Inflammatory macrophage treated with lipopolysaccharide for 4 hours (primary cell): ENCODE data around the gene LYPD4.

Experiments used
- DNase-seq: peaks from one replicate; pipeline ENCODE4 v3.0.0-alpha.2; 2020

The LYPD4 gene

DNA sequence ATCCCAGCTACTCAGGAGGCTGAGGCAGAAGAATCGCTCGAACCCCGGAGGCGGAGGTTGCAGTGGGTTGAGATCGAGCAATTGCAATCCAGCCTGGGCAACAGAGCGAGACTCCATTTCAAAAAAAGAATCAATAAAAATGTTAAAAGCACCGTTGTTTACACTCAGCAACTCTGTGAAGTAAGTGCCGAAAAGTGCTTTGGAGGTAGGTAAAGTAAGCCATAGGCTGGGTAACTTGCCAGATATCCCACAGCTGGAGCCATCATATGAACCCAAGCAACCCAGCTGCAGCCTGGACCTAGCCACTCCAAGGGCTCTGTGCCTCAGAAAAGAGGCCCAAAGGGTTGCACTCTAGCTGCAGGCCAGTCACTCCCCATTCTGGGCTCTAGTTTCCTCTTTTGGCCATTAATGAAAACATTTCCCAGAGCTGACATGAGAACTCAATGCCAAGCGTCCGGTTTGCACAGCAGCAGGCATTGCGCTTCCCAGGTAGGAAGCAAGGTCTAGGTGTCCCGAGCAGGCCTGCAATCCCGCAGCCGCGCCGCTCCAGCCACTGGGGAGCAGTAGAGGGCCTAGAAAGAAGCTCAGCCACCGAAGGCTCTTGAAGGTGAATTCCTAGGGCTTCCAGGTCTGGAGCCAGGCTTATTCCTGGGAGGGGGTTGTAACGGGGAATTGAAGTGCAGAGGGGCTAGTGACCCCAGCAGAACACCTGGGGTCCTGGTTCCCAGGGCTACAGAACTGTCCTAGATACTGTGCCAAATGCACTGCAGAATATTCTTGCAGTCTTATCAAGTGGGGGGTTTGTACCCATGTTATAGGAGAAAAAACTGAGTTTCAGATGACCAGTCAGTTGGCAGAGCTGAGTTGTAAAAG, 28.5 kb upstream of the LYPD4 start:
- DNase-seq: peak; percentile 57

DNA sequence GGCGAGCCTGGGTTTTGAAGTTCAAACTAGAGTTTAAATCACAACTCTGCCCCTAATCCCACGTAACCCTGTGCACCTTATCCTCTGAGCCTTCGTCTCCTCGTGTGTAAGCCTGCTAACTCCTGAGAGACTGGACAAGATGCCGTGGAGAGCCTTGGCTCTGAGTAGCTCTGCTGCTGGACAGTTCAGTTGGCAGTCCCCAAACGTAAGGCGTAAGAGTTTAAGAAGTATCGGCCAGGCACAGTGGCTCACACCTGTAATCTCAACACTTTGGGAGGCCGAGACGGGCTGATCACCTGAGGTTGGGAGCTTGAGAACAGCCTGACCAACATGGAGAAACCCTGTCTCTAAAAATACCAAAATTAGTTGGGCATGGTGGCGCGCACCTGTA, 27.9 kb upstream of the LYPD4 start:
- no peak for DNase-seq

DNA sequence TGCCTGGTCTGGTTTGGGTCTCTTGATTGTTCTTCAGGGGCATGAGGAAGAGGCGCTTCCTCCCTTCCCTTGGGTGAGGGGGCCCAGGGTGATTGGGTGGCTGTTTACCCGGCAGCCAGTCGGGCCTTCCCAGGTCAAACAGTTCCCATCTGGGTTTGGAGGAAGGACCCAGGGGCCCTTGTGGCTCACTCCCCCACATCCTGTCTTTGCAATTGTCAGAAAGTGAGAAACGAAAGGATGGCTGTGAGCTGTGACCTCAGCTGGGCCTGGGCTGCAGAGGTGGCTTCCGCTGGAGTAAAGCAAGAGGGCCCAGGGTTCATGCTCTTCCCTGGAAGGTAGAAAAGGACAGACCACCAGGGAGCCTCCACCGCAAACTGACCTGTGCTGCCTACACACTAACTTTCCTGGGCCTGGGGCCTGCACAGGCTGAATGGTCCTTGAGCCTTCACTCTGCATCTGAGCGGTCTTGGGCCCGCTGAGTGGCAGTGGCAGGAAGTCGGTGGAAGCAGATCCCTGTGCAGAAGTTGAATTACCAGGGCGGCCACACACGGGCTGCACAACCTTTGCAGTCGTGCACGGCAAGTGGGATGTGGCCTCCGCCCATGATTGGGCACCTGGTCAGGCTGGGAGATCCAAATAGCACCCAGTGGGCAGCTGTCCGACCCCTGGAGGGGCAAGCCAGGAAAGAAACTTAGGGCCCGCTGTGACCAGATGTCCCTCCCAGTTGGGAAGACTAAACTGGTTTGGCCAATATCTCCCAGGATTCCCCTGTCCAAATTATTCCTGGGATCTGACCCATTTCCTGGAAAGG, 27.3 kb upstream of the LYPD4 start:
- DNase-seq: peak; percentile 84

DNA sequence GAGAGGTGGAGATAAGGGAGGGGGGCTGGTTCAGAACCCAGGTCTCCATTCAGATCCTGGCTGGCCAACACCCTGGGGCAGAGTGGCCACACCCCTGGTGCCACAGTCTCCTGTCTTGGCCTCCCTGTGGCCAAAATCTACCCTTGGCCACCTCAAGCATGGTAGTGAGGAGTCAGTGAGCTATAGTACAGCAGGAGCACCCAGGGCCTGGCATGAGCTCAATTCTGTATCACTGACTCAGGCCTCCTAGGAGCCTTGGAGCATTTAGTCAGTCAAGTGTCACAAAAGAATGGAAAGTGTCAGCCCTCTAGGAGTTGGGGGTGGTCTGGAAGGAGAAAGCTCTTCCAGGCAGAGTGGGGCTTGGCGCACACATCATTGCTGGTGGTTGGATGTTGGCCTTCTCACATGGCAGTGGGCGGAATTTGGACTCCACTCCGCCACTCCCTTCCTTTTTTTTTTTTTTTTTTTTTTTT, 26.0 kb upstream of the LYPD4 start:
- DNase-seq: peak; percentile 46

DNA sequence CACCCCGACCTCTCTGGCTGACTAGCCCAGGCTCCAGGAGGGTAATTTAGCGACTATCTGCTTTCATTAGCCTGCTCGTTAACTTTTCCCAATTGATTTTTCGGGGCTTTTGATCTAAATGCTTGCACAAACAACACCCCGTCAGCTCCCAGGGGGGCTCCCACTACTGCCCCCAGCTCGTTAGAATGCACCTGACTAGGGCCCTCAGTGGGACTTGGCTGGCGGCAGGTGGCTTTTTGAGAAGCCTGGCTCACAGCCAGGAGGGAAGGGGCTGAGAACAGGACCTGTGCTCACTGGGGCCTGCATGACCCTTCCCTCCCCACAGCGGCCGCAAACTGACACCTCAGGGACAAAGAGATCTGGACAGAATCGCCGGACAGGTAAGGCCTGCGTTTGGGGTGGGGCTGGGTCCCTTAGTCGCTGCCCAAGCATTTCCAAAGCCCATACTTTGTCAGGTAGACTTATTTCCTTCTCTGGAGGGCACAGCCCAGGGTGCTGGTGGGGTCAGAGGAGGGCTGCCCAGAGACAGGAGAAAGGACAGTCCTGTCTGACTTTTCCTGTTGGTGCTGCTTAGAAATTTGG, 25.0 kb upstream of the LYPD4 start:
- no peak for DNase-seq

DNA sequence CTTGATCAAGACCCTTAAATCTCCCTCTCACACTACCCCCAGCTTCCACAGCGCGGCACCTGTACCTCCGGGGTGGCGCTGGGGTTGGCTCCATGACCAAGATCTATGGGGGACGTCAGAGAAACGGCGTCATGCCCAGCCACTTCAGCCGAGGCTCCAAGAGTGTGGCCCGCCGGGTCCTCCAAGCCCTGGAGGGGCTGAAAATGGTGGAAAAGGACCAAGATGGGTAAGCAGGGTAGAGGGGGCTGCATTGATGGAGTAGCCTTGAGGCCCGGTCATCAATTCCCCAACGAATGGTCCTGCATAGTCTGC, 24.5 kb upstream of the LYPD4 start:
- no peak for DNase-seq

DNA sequence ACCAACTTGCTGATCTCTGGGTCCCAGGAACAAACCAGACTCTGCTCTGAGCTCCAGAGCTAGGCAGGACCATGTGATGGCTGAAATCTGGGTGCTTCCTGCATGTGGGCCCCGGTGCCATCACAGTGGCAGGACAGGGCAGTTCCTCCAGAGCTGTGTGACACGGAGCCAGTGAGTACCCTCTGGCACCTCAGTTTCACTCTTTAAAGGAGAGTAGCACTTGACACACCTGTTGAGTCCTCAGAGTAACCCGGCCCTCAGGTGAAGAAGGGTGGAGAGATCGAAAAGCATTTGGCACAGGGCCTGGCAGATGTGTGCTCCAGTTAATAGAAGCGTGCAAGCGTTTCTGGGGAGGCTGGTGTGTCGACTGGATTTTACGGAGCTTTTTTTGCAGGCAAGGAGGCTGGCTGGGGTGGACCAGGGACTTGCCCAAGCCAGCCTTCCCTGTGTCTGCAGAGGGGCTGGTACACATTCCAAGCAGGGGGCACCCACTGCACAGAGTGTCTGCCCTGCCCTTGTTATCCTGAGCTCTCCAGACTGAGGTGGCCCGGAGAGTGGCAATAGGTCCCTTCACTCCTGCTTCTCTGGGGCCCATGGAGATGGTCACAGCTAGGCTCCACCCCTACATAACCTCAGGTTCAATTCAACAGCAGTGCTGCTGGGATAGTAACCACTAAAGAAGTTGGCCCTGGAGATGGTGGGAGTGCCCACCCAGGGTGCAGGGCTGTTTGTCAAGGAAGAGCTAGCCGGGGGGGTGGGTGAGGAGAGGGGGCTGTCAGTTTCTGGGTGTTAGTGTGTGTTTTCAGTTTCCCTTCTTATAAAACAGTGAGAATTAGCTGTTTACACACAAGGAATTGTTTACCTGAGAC, 23.9 kb upstream of the LYPD4 start:
- no peak for DNase-seq

DNA sequence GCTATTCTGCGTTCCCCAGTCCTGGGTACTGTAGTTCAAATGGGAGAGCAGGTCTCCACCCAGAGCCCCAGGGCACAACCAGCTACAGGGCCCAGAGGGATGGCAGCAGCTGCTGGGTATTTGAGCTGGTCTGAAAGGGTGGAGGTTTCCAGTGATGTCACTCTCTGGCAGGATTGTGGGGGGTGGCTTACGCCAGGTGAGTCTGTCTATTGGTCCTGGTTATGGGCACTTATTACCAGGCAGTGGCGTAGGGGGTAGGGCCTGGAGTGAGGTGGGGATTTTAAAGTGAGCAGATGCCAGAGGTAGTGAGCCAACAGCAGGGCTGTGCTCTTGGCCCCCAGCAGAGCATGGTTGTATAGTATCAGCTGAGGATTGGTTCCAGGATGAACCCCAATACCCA, 21.8 kb upstream of the LYPD4 start:
- no peak for DNase-seq

DNA sequence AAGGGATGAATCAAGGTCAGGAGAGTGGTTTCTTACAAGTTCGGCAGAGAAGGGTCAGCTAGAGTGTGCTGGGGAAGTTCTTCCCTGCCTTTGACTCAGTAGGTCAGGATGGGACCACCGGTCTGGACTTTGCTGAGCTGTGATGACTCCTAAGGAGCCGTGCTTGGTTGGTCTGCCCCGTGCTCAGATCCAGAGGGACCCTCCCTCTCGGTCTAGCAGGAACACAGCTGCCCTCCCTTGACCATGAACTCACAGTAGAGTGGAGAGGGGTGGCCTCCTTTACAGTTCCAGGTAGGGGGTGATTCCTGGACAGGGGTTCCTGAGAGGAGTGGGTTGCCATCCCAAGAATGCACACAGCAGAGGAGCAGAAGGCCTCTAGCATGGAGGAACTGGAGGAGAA, 19.9 kb upstream of the LYPD4 start:
- no peak for DNase-seq

DNA sequence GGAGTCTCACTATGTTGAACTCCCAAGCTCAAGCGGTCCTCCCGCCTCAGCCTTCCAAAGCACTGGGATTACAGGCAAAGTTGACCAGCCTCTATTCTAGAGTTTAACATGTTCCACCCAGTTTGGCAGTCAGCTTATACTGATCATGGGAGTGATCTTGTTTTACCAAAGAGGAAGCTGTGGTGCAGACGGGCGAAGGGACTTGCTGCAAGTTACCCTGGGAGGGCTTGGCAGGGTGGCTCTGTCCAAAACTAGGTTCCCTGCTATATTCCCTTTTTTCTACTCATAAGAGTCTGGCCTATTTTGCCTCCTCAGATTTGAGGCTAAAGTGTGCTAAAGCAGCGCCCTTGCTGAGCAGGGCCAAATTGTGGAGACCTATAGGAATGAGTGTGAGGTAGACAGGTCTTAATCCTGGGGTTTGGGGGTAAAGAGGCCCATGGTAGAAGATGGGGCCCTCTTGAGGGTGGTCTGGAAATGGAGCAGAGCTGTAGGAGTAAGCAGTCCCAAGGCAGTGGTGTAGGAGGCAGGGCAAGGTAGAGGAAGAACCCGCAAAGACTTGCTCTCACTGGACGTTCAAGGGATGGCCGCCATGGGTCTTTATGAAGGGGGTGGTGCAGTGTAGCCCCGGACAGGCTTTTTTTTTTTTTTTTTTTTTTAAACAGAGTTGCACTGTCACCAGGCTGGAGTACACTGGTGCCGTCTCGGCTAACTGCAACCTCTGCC, 18.9 kb upstream of the LYPD4 start:
- peak; percentile 47 for DNase-seq

DNA sequence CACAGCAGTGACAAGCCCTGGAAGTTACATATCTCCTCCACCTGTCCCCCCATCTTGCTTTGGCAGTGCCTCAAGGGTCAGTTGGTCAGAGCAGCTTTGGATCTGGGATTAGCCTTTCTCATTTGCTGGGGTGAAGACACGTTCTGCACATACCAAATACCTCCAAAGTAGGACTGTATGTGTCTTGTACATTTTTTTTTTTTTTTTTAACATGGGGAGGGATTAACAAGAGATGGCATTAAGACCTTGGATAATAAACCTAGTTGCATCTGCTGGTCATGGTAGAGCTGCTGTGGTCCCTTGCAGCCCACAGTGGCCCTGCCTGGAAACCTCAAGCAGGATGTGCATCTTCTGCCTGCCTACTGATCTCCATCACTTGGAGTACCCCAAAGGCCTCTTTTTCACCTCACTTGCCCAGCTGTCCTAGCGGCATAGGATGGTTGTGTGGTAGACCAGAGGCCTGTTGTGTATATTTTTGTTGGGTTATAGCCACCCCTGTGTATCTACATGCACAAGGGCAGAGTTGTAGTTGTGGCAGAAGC, 18.0 kb upstream of the LYPD4 start:
- no peak for DNase-seq

DNA sequence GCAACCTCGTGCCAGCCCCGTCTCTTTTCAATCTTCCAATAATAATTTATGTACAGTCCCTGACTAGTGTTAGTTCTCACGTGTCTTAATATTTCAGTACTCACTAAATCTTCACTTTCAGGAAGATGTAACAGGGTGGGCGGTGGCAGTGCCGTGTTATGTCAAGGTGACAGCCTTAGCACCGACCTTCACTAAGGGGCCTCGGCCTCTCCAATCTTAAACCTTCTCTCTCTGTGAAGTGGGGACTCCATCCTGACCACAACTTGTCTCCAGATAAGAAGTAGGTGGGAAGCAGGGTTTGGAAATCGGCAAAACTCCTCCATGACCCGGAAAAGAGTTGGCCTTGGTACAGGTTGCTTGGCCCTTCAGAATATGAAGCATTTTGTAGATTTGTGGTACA, 17.4 kb upstream of the LYPD4 start:
- DNase-seq: no peak

DNA sequence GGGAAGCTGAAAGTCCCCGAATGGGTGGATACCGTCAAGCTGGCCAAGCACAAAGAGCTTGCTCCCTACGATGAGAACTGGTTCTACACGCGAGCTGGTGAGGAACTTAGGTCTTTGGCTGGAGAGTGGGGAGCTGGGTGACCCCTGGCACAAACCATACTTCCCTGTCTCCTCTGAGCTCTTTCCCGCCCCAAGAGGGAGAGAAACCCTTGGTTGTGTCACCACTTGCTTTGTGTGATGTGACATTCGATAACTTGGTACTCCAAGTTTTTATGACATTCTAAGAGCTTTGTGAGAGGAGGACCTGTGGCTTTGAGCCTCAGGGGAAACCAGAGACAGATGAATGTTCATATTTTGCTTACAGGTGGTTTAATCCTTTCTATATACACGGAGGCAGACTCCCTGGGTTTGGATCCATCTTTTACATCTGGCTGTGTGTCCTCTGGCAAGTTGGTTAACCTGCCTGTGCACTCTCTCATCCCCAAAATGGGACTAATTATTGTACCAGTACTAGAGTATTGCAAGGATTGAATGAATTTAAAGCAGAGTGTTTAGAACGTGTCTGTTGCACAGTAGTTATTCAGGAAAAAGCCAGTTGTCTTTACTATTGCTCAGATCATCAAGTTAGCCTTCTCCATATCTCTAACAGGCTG, 16.8 kb upstream of the LYPD4 start:
- peak; percentile 13 for DNase-seq

DNA sequence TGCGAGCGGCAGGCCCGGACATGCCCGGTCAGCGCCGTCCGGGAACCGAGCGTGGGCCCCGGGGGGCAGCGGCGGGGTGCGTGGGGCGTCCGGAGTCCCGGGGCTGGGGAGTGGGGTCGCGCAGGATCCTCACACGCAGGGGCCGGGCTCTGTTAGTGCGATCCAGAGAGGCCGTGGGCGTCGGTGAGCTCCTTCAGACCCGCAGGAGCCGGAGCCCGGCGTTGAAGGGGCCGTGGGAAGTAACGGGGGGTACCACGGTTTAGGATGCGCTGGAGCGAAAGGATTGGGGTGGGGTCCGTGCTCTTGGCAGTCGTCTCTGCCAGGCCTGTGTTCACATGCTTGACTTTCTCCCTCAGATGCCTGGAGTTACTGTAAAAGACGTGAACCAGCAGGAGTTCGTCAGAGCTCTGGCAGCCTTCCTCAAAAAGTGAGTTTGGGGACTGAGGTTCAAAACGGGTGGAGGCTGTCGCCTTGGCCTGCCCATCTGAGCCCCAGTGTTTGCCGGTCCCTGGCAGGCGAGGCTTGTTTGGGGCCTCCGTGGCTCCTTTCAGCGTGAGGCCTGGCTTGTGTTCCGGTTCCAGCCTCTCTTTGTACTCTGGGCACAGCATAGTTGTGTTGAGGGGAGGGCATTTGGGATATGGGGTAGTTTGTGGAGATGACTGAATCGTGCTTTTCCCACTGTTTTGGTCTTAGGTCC, 16.1 kb upstream of the LYPD4 start:
- DNase-seq: peak; percentile 17

DNA sequence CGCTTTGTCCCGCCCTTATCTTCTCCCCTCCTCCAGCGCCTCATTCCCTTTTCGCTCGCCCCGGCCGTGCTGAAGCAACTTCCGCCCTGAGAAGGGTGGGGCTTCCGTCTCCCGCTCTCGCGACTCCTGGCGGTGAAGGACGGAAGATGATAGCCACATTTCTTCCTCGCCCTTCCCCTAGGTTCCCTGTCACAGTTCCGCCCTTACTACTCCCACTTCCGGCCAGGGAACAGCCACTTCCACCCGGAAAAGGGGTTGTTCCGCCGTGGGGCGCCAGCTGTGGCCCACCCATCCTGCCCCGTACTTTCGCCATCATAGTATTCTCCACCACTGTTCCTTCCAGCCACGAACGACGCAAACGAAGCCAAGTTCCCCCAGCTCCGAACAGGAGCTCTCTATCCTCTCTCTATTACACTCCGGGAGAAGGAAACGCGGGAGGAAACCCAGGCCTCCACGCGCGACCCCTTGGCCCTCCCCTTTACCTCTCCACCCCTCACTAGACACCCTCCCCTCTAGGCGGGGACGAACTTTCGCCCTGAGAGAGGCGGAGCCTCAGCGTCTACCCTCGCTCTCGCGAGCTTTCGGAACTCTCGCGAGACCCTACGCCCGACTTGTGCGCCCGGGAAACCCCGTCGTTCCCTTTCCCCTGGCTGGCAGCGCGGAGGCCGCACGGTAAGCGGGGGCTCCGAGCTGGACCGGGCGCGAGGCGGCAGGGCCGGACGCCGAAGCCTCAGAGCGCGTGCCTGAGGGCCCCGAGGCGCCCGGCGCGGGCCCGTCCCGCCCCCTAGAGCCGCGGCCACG, 15.3 kb upstream of the LYPD4 start, which contains the start of gene RPS19:
RPS19 (plus strand) TSS at position 638 of the 801 bp plus-strand sequence. CDS start 520 bp downstream, outside the sequence.
- DNase-seq: peak; percentile 99

DNA sequence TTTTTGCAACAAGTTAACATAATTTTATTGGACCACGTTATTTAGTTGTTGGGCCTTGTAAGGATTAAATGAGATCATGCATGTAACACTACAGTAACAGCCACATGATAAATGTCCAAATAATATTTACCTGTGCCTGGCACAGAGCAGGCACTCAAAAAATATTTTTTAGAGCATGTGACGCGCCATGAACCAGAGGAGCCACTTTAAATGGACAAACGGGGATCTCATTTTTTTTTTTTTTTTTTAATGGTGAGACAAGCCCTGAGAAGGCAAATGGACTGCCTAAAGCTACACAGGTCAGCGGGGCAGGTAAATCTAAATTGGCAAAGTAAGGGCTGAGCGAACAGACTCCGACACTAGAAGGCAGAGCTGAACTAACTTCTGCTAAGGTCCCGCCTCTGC, 14.7 kb upstream of the LYPD4 start:
- DNase-seq: no peak

DNA sequence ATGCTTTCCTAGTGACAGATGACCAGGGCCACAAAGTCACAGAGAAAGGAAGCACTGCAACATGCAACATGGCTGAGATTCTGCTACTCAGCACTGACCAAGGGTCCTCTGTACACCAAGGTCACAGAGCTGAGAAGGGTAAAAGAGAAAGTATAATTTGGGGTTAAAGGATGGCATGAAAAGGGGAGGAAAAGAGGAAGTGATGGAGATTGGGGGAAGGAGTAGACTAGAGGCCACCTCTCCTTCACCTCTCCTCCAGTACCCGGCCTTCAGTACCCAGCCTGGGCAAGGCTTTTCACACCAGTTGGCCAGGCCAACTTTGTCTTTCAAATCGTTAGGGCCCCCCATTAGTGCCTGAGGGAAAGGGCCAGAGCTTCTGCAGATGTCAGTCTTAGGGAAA, 9.3 kb upstream of the LYPD4 start:
- no peak for DNase-seq

DNA sequence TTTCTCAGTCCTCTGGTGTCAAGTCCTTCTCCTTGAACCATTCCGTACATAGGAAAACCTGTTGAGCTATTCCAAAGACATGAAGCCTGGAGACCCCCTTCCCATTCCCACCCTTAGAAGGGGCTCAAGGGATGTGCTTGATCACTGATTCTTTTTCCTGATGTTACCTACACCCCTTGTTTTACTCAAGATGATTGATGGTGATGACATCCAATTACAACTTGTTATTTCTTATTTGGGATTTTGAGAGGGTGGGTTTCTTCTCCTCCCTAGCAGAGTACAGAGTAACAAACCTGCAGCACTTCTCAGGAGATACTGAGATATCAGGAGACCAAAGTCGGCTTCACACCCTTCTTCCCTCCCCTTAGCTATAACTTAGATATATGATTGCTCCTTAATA, 8.9 kb upstream of the LYPD4 start:
- no peak for DNase-seq

DNA sequence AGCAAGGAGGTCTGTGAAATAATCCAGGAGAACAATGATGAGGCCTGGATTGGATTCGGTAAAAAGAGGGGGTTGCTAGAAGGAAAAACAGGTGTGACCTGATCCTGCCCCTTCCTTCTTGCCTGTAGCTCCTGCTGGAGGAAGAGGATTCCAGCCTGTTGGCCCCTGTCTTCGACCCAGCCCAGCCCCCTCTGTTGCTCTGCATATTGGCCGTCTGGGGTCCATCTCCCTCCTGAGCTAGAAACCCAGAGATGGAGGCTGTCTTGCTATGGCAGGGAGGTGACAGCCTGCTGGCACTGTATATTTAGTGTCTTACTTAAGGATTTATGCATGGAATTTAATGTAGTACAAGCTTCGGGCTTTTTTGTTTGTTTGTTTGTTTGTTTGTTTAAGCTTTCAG, 7.0 kb upstream of the LYPD4 start:
- no peak for DNase-seq

DNA sequence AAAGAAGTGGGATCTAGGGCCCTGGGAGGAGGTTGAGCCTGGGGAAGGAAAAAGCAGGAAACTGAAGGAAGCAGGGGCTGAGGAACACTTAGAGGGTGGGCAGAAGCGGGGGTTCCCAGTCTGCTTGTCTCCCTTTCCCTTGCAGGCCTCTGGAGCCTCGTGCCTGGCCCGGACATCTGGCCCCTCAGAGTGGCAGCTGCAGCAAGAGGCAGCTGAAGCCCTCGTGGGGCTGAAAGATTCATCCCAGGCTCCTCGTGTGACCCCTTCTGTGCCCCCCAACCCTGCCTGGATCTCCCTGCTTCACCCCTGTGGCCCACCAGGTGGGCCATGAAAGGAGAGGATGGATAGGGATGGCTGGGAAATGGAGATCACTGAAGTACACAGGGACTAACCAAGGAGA, 5.9 kb upstream of the LYPD4 start:
- no peak for DNase-seq
